HG02973 (cell line): ENCODE measurements around the gene EME1.

ENCODE experiments used
- ATAC-seq: cut with Tn5 transposase; IDR thresholded peaks from one replicate; pipeline ENCODE4 v1.9.1; 2021; ENCODE audit warnings: moderate library complexity; ENCODE audit not compliant: unreplicated experiment

Gene EME1

GRCh38 chr17:50361561-50362480, 11.2 kb upstream of the EME1 start:
- ATAC-seq: no peak

DNA sequence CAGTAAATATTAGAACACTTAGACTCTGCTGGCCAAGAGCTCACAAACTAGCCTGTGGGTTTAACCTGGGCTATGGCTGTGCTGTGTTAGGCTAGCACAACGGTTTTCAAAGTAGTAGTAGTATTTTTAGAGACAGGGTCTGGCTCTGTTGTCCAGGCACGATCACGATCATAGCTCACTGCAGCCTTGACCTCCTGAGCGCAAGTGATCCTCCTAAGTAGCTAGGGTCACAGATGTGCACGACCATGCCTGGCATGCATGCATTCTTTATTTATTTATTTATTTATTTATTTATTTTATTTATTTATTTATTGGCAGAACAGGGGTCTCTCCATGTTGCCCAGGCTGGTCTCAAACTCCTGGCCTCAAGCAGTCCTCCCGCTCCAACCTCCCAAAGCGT, 10.4 kb upstream of the EME1 start:
- ATAC-seq: no peak

DNA sequence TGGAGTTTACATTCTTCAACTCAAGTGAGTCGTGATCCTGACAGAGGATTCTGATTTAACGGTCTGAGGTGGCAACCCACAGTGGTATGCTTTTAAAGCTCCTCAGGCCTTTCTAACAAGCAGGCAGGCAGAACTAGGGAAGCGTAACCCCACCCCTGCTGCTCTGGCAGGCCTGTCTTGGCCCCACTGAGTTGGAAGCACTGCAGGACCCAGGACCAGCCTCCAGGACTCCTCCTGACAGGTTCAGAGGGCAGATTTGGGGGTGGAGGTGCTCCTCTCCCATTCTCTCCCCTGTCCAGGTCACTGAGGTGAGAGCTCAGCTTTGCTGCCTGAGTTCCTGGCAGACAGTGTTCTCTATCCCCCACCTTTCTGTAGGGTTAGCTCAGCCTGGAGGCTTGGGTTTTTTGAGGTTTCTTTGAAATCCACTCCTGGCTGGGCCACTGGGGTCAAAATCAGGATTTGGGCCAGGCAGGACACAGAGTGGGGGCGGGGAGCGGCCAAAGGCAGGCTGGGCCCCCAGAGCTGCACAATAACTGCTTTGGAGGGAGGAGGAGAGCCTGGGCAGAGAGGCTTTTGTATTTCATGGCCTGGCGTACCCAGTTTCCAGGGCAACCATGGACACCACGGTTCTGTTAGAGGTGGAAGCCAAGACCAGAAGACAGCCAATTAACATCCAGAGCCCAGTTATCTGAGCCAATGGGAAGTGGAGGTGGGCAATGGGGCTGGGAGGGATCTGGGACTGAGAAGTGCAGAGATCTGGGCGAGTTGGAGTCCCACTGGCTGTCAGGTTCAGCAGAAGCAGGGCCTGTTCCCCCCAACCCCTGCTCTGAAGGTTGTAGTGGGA, 9.6 kb upstream of the EME1 start:
- no peak for ATAC-seq

GRCh38 chr17:50364061-50364458, 9.0 kb upstream of the EME1 start:
- ATAC-seq: no peak

DNA sequence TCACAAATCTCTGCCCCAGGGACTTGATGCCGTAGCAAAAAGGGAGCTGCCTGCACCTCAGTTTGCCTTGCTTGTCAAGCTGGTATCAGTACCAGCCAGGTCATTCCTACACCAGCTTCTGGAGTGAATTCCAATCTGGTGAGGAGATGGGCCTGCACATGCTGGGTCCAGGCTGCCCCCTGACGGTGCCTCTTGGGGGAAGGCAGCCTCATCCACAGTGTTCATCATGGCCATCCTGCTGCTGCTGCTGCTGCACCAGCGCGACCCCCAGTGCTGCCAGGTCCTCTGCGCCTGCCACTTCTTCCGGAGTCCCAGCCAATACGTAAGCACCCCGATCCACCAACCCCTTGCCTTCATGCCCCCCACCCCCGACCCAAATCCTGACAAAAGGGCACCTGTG, 8.3 kb upstream of the EME1 start:
- no peak for ATAC-seq

DNA sequence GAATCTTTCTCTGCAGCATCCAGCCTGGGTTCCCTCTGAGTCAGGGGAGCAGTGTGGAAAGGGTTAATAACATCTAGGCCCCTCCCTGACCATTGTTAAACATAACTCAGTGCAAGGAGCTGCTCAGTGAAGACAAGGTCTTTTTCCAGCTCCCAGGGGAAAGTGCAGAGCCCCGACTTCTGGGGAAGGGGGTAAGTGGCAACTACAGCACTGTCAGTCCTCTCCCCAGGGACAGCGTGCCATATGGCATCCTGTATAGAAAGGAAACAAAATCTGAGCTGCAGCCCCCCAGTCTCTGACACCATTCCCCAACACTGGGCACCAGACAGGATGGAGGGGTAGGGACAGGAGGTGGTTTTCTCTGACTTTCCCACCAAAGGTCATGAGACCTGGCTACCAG, 7.9 kb upstream of the EME1 start:
- no peak for ATAC-seq

- ATAC-seq: no peak
Measured at GRCh38 chr17:50365649-50366393, 7.2 kb upstream of the EME1 start.

- ATAC-seq: no peak
Measured at GRCh38 chr17:50367401-50367800, 5.6 kb upstream of the EME1 start.

DNA sequence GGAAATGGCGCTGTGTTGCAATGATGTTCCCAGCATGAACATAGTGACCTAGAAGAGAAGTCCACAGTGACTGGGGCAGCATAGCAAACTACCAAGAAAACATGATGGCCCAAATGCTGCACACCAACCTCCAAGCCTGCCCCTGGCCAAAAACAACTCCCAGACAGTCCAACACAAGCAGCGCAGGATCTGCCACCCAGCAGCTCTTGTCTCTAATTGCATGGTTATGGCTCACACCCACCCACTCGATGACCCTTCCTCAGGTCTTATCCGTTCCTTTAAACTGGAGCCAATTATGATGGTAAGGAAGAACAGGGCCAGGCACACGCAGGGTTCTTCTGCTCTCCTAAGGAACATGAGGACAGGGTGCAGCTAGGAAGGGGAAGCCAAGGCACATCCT, 3.0 kb upstream of the EME1 start:
- no peak for ATAC-seq

- no peak for ATAC-seq
Measured at GRCh38 chr17:50371526-50371925, 1.5 kb upstream of the EME1 start.

DNA sequence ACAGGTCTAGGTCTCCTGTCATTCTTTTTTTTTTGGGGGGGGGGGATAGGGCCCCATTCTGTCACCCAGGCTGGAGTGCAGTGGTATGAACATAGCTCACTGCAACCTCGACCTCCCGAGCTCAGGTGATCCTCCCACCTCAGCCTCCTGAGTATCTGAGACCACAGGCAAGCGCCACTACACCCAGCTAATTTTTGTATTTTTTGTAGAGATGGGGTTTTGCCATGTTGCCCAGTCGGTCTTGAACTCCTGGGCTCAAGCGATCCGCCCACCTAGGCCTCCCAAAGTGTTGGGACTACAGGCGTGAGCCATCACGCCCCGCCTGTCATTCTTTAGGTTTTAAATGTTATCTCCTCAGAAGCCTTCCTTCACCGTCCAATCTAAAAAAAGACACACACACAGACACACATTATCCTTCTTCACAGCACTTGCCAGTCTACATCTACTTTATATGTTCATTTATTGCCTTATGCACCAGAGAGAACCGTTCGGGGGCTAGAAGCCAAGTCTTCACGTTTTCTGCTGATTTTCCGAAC, 739 bp upstream of the EME1 start:
- no peak for ATAC-seq

- no peak for ATAC-seq
Measured at GRCh38 chr17:50373705-50374104, 676 bp downstream of the EME1 start.

GRCh38 chr17:50375858-50376538, 3.0 kb downstream of the EME1 start:
- ATAC-seq: no peak

DNA sequence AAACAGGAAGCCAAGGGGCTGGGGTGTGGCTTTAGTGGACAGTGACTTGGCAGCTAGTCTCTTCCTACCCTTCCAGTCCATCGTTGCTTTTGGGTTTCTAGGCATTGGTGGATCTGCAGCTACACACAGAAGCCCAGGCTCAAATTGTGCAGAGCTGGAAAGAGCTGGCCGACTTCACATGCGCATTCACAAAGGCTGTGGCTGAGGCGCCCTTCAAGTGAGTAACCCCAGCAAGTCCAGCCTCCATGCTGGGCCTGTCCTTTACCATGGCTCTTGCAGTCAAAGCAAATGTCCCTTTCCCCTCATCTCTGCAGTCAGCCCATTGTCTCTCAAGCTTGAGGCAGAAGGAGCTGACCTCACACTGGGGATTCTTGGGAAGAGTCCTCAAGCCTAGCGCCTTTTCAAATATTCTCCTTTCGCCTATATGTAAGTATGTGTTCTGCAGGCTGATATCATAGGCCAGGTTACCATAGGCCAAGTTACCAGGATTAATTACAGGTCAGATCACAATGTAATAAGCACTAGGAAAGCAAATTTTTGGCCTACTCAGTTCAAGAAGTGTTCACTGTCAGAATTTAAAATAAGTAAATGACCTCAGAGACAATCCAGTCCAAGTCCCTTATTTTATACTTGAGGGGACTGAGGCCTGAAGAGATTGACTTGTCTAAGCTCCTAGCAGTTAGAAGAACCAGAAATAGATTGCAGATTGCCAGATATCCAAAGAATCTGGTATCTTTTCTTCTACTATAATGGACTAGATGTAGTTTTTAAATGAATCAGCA, 6.5 kb downstream of the EME1 start:
- ATAC-seq: no peak

DNA sequence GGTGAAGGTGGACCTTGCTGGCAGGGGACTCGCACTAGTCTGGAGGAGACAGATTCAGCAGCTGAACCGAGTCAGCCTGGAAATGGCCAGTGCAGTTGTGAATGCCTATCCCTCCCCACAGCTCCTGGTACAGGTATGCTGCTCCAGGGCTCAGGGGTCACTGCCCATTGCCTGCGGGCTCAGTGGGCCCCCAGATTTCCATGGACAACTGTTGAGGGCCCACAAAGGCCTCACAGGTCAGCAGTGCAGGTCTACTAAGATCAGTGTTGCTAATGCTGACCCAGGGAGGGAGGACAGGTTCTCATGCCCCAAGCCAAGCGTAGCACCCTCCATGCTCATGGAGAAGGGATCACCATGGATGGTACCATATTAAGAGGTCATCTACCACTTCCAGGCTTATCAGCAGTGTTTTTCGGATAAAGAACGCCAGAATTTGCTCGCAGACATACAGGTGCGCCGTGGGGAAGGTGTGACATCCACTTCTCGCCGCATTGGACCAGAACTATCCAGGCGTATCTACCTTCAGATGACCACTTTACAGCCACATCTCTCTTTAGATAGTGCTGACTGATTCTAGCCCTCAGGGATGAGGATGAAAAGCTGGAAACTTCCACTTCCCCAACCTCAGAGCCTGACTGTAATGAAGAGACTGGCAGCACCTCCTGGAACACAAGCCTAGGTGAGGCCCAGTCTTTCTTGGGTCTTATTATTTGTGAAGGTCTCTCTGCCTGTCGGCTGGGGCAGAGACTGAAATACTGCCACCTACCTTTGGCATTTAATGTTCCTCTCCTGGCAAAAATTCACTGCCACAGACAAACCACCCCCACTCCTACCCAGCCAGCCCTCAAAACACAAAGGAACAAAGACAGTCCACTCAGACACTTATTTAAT, 7.6 kb downstream of the EME1 start:
- ATAC-seq: no peak

GRCh38 chr17:50381260-50381815, 8.3 kb downstream of the EME1 start:
- no peak for ATAC-seq

- no peak for ATAC-seq
Measured at GRCh38 chr17:50381920-50382319, 8.9 kb downstream of the EME1 start.

GRCh38 chr17:50382931-50383330, 9.9 kb downstream of the EME1 start:
- no peak for ATAC-seq
